Spinal cord (tissue), 10 donors: ENCODE results near the gene SPSB4. TPM values are rescaled to one million over a fixed set of nuclear protein-coding genes. Genes with fewer than 3 reads are reported as not detected.
A peak's percentile ranks its signal among the peaks of the same experiment; 100 is the strongest.

Experiments
- DNase-seq, 6 donors: peaks; one replicate each; pipeline versions ENCODE4 v3.0.0 to v3.0.0-alpha.2; 2013 to 2015; ENCODE audit warnings: low spot score in 6 of 6, low read depth in 4 of 6
- H3K27ac ChIP-seq: one replicate; pipeline ENCODE4 v1.5.1; 2013; ENCODE audit warnings: low read depth, low read length, control low read depth
- H3K27me3 ChIP-seq: one replicate; pipeline ENCODE4 v1.6.1; 2013; ENCODE audit warnings: low read length; ENCODE audit not compliant: control insufficient read depth, insufficient read depth
- H3K36me3 ChIP-seq: one replicate; pipeline ENCODE4 v1.6.1; 2013; ENCODE audit warnings: low read length; ENCODE audit not compliant: control insufficient read depth, insufficient read depth
- H3K4me1 ChIP-seq: one replicate; pipeline ENCODE4 v1.6.1; 2013; ENCODE audit warnings: low read length; ENCODE audit not compliant: control insufficient read depth, insufficient read depth
- H3K4me3 ChIP-seq: one replicate; pipeline ENCODE4 v1.5.1; 2013; ENCODE audit warnings: low read depth, low read length, control low read depth
- H3K9me3 ChIP-seq: one replicate; pipeline ENCODE4 v1.6.1; 2013; ENCODE audit warnings: low read length; ENCODE audit not compliant: control insufficient read depth, insufficient read depth
- WGBS: methylation state at CpG from one replicate; pipeline ENCODE4 v1.1.5; 2013; ENCODE audit warnings: missing lambda C conversion rate; ENCODE audit not compliant: insufficient coverage; 5-methylcytosine and 5-hydroxymethylcytosine counted together
- polyA plus RNA-seq, 2 donors: library from polyadenylated mRNA; unstranded; fragments of 120-200 nt; gene quantifications; one replicate each; pipeline ENCODE4 v1.2.1, GENCODE V29; 2013; ENCODE audit not compliant: insufficient read length in 2 of 2
- total RNA-seq, 2 donors: library from RNA; depleted of rRNA in 1 of 2; stranded (reverse); fragments of 120-200 nt in 1 of 2; fragments of >200 nt in 1 of 2; gene quantifications; one replicate each; pipeline versions ENCODE4 v1.2.3 to v1.2.4, GENCODE V29; 2013 to 2014
- donor health status: healthy.

Gene SPSB4
- total and polyA plus RNA-seq, 4 donors = 5.3 to 22.8 (median 14.3) TPM

GRCh38 chr3:141081141-141081795 lies 30.1 kb downstream of the SPSB4 start:
- H3K4me1 ChIP-seq = peaks cover 82% of the 10 kb centered on the region
- DNase-seq = no peak
- 74% methylated on average over 9 of the region's 10 CpGs for WGBS
- no peak overlapping the region for H3K4me3 ChIP-seq
- H3K27ac ChIP-seq = no peak overlapping the region
- H3K36me3 ChIP-seq = peaks cover 12% of the 10 kb centered on the region
- H3K9me3 ChIP-seq = no peaks in the 10 kb centered on the region
- no peaks in the 10 kb centered on the region for H3K27me3 ChIP-seq

GRCh38 chr3:141082064-141082463 lies 30.9 kb downstream of the SPSB4 start:
- WGBS = 73% methylated on average over 5 of the region's 5 CpGs
- peaks cover 12% of the 10 kb centered on the region for H3K36me3 ChIP-seq
- H3K4me1 ChIP-seq = peaks cover 79% of the 10 kb centered on the region
- no peak overlapping the region for H3K4me3 ChIP-seq
- H3K27me3 ChIP-seq = no peaks in the 10 kb centered on the region
- H3K9me3 ChIP-seq = no peaks in the 10 kb centered on the region
- DNase-seq = no peak
- no peak overlapping the region for H3K27ac ChIP-seq

- H3K27ac ChIP-seq = peak overlapping the region; percentile 26
- peaks cover 14% of the 10 kb centered on the region for H3K36me3 ChIP-seq
- H3K4me1 ChIP-seq = peaks cover 78% of the 10 kb centered on the region
- H3K4me3 ChIP-seq = no peak overlapping the region
- DNase-seq = no peak
- no peaks in the 10 kb centered on the region for H3K9me3 ChIP-seq
- no peaks in the 10 kb centered on the region for H3K27me3 ChIP-seq
- 85% methylated on average over 5 of the region's 6 CpGs for WGBS
Measured at GRCh38 chr3:141083226-141083625, 32.1 kb downstream of the SPSB4 start.

GRCh38 chr3:141083836-141084649 lies 32.9 kb downstream of the SPSB4 start:
- no peaks in the 10 kb centered on the region for H3K27me3 ChIP-seq
- DNase-seq = peak in 2 of 6 donors; percentile 59 to 73
- H3K4me1 ChIP-seq = peaks cover 69% of the 10 kb centered on the region

GRCh38 chr3:141085343-141086070 lies 34.4 kb downstream of the SPSB4 start:
- H3K4me1 ChIP-seq = peaks cover 60% of the 10 kb centered on the region
- peaks cover 11% of the 10 kb centered on the region for H3K36me3 ChIP-seq
- no peaks in the 10 kb centered on the region for H3K27me3 ChIP-seq
- WGBS = 62% methylated on average over 2 of the region's 3 CpGs
- no peak overlapping the region for H3K27ac ChIP-seq
- peak in 2 of 6 donors; percentile 31 to 37 for DNase-seq
- H3K4me3 ChIP-seq = no peak overlapping the region
- H3K9me3 ChIP-seq = no peaks in the 10 kb centered on the region

More at GRCh38 chr3:141083836-141084649, 32.9 kb downstream of the SPSB4 start:
- peak overlapping the region; percentile 26 for H3K27ac ChIP-seq
- no peaks in the 10 kb centered on the region for H3K9me3 ChIP-seq
- 25% methylated on average over 10 of the region's 13 CpGs for WGBS
- H3K36me3 ChIP-seq = peaks cover 14% of the 10 kb centered on the region
- no peak overlapping the region for H3K4me3 ChIP-seq

- no CpG with 5 or more reads among the region's 1 CpG for WGBS
- Histone ChIP-seq H3K36me3 (peaks cover 9% of the 10 kb centered on the region), H3K4me3 (no peak overlapping the region), H3K4me1 (peaks cover 59% of the 10 kb centered on the region), H3K27me3 (no peaks in the 10 kb centered on the region), H3K27ac (no peak overlapping the region), H3K9me3 (no peaks in the 10 kb centered on the region)
- DNase-seq = no peak
Measured at GRCh38 chr3:141086188-141086587, 35.0 kb downstream of the SPSB4 start.

GRCh38 chr3:141087076-141087777 lies 36.1 kb downstream of the SPSB4 start:
- DNase-seq = no peak
- Histone ChIP-seq H3K4me1 (peaks cover 57% of the 10 kb centered on the region), H3K9me3 (no peaks in the 10 kb centered on the region), H3K4me3 (no peak overlapping the region), H3K36me3 (peaks cover 2% of the 10 kb centered on the region), H3K27ac (no peak overlapping the region), H3K27me3 (no peaks in the 10 kb centered on the region)
- WGBS = 76% methylated on average over 6 of the region's 8 CpGs

GRCh38 chr3:141087778-141088130 lies 36.6 kb downstream of the SPSB4 start:
- no peaks in the 10 kb centered on the region for H3K9me3 ChIP-seq
- WGBS = 47% methylated on average over 2 of the region's 6 CpGs
- H3K4me3 ChIP-seq = no peak overlapping the region
- H3K27ac ChIP-seq = no peak overlapping the region
- peak in 1 of 6 donors; percentile 30 for DNase-seq
- H3K27me3 ChIP-seq = no peaks in the 10 kb centered on the region
- H3K36me3 ChIP-seq = peaks cover 2% of the 10 kb centered on the region
- H3K4me1 ChIP-seq = peaks cover 60% of the 10 kb centered on the region
